ENCODE results near the gene KEAP1.

KEAP1 gene

DNA sequence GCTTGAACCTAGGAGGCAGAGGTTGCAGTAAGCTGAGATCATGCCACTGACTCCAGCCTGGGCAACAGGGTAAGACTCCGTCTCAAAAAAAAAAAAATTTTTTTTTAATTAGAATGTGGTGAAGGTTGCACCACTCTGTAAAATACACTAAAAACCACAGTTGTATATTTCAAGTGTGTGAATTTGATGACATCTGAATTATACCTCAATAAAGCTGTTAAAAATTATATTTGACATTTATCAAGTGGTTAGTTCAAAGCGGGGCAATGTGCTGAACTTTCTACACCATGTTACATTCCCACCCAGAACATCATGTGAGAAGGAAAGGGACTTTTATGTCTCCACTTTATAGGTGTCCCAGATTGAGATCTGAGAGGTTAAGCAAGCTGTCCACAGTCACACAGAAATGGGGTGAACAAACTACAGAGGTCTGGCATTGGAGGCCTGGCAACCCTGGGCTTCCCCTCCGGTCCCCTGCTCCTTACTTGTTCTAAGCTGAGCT is 20.0 kb upstream of the KEAP1 start:
- Histone ChIP-seq H3K79me2 (ENCODE audit: control insufficient read depth, insufficient read depth, low read length, poor library complexity) (no peaks in the 10 kb centered on the region), H3K18ac (ENCODE audit: low read length) (no peak overlapping the region), H3K4ac (ENCODE audit: low read depth, low read length) (no peak overlapping the region), H2BK5ac (ENCODE audit: low read depth, low read length, poor library complexity) (no peak overlapping the region), H4K91ac (ENCODE audit: low read depth, low read length) (no peak overlapping the region), H3K79me1 (ENCODE audit: low read length) (no peaks in the 10 kb centered on the region), H4K12ac (ENCODE audit: low read depth, low read length) (no peak overlapping the region), H3K4me1 (ENCODE audit: control insufficient read depth in 1 of 2, insufficient read depth in 2 of 2, low read length in 2 of 2) (peaks cover 0 to 4% of the 10 kb centered on the region in 2 experiments), H4K8ac (ENCODE audit: low read depth, low read length) (no peak overlapping the region), H3K9me3 (ENCODE audit: insufficient read depth, low read depth, low read length) (no peaks in the 10 kb centered on the region), H2AK5ac (ENCODE audit: low read length) (no peak overlapping the region), H3K36me3 (ENCODE audit: control insufficient read depth in 1 of 2, insufficient read depth in 2 of 2, low read length in 2 of 2) (no peaks in the 10 kb centered on the region), H3K4me2 (ENCODE audit: low read length) (no peak overlapping the region), H2BK120ac (ENCODE audit: insufficient read depth, low read length, poor library complexity) (no peak overlapping the region), H3K23ac (ENCODE audit: low read length) (no peak overlapping the region), H3K9ac (ENCODE audit: low read length) (no peak overlapping the region), H3K14ac (ENCODE audit: low read length) (no peak overlapping the region), H3K27ac (ENCODE audit: low read depth, low read length) (no peak overlapping the region), H2BK12ac (ENCODE audit: low read length) (no peak overlapping the region), H3K27me3 (ENCODE audit: insufficient read depth, low read length) (peaks cover 3% of the 10 kb centered on the region), H3K4me3 (ENCODE audit: low read depth, low read length) (no peak overlapping the region), H2AFZ (ENCODE audit: insufficient read depth, low read length, poor library complexity) (no peak overlapping the region)
- WGBS (ENCODE audit: extremely low coverage, insufficient coverage, insufficient read length), result no CpG with 5 or more reads among the region's 3 CpGs
- DNase-seq, result no peak

- Histone ChIP-seq H3K36me3 (ENCODE audit: control insufficient read depth in 1 of 2, insufficient read depth in 2 of 2, low read length in 2 of 2) (no peaks in the 10 kb centered on the region), H3K14ac (ENCODE audit: low read length) (no peak overlapping the region), H3K27me3 (ENCODE audit: insufficient read depth, low read length) (peaks cover 8% of the 10 kb centered on the region), H3K9ac (ENCODE audit: low read length) (no peak overlapping the region), H3K79me2 (ENCODE audit: control insufficient read depth, insufficient read depth, low read length, poor library complexity) (peaks cover 2% of the 10 kb centered on the region), H3K4me2 (ENCODE audit: low read length) (no peak overlapping the region), H3K9me3 (ENCODE audit: insufficient read depth, low read depth, low read length) (no peaks in the 10 kb centered on the region), H3K18ac (ENCODE audit: low read length) (no peak overlapping the region), H3K27ac (ENCODE audit: low read depth, low read length) (no peak overlapping the region), H3K23ac (ENCODE audit: low read length) (no peak overlapping the region), H3K4me1 (ENCODE audit: control insufficient read depth in 1 of 2, insufficient read depth in 2 of 2, low read length in 2 of 2) (peaks cover 5 to 10% of the 10 kb centered on the region in 2 experiments), H3K4me3 (ENCODE audit: low read depth, low read length) (no peak overlapping the region), H4K12ac (ENCODE audit: low read depth, low read length) (no peak overlapping the region), H3K4ac (ENCODE audit: low read depth, low read length) (no peak overlapping the region), H2AFZ (ENCODE audit: insufficient read depth, low read length, poor library complexity) (no peak overlapping the region), H2BK120ac (ENCODE audit: insufficient read depth, low read length, poor library complexity) (no peak overlapping the region), H4K91ac (ENCODE audit: low read depth, low read length) (no peak overlapping the region), H3K79me1 (ENCODE audit: low read length) (no peaks in the 10 kb centered on the region), H2AK5ac (ENCODE audit: low read length) (no peak overlapping the region), H4K8ac (ENCODE audit: low read depth, low read length) (no peak overlapping the region), H2BK5ac (ENCODE audit: low read depth, low read length, poor library complexity) (no peak overlapping the region), H2BK12ac (ENCODE audit: low read length) (no peak overlapping the region)
- DNase-seq, result no peak
- WGBS (ENCODE audit: extremely low coverage, insufficient coverage, insufficient read length), result no CpG with 5 or more reads among the region's 13 CpGs
Measured at GRCh38 chr19:10521461-10522171, 18.5 kb upstream of the KEAP1 start.

DNA sequence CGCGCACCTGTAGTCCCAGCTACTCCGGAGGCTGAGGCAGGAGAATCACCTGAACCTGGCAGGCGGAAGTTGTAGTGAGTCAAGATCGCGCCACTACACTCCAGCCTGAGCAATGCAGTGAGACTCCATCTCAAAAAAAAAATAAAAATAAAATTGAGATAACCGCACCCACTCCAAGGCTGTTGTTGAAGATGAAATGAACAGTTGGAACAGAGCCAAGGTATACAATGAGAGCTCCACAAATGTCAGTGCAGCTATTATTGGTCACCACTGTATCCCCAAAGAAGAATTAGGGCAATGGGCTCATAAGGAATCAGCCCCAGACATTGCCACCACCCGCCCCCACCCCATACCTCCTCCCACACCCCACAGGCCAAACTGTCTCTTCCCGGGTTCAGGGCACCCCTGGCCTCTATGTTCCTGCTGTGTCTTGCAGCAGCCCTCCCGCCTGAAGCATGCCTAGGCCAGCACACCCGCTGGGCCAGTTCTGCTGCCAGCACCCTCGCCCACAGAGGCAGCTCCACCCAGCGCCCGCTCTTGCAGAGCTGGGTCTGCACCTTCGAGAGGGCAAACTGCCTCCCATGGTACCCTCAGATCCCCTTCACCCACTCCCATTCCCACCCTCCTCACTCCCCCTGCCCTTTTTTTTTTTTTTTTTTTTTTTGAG is 17.6 kb upstream of the KEAP1 start:
- Histone ChIP-seq H3K36me3 (ENCODE audit: control insufficient read depth in 1 of 2, insufficient read depth in 2 of 2, low read length in 2 of 2) (no peaks in the 10 kb centered on the region), H3K27me3 (ENCODE audit: insufficient read depth, low read length) (peaks cover 8% of the 10 kb centered on the region), H4K12ac (ENCODE audit: low read depth, low read length) (no peak overlapping the region), H3K9me3 (ENCODE audit: insufficient read depth, low read depth, low read length) (no peaks in the 10 kb centered on the region), H2BK120ac (ENCODE audit: insufficient read depth, low read length, poor library complexity) (no peak overlapping the region), H3K4me1 (ENCODE audit: control insufficient read depth in 1 of 2, insufficient read depth in 2 of 2, low read length in 2 of 2) (peaks cover 5 to 10% of the 10 kb centered on the region in 2 experiments), H3K79me1 (ENCODE audit: low read length) (no peaks in the 10 kb centered on the region), H2BK5ac (ENCODE audit: low read depth, low read length, poor library complexity) (no peak overlapping the region), H3K79me2 (ENCODE audit: control insufficient read depth, insufficient read depth, low read length, poor library complexity) (peaks cover 2% of the 10 kb centered on the region), H3K9ac (ENCODE audit: low read length) (no peak overlapping the region), H3K27ac (ENCODE audit: low read depth, low read length) (no peak overlapping the region), H3K4me2 (ENCODE audit: low read length) (no peak overlapping the region), H3K23ac (ENCODE audit: low read length) (no peak overlapping the region), H4K91ac (ENCODE audit: low read depth, low read length) (no peak overlapping the region), H2AFZ (ENCODE audit: insufficient read depth, low read length, poor library complexity) (no peak overlapping the region), H3K18ac (ENCODE audit: low read length) (no peak overlapping the region), H3K4me3 (ENCODE audit: low read depth, low read length) (no peak overlapping the region), H2AK5ac (ENCODE audit: low read length) (no peak overlapping the region), H3K14ac (ENCODE audit: low read length) (no peak overlapping the region), H2BK12ac (ENCODE audit: low read length) (no peak overlapping the region), H4K8ac (ENCODE audit: low read depth, low read length) (no peak overlapping the region), H3K4ac (ENCODE audit: low read depth, low read length) (no peak overlapping the region)
- no peak for DNase-seq
- no CpG with 5 or more reads among the region's 15 CpGs for WGBS (ENCODE audit: extremely low coverage, insufficient coverage, insufficient read length)

- H2BK5ac ChIP-seq (ENCODE audit: low read depth, low read length, poor library complexity), result no peak overlapping the region
- peaks cover 2% of the 10 kb centered on the region for H3K79me2 ChIP-seq (ENCODE audit: control insufficient read depth, insufficient read depth, low read length, poor library complexity)
- no peak overlapping the region for H2BK120ac ChIP-seq (ENCODE audit: insufficient read depth, low read length, poor library complexity)
- H3K27me3 ChIP-seq (ENCODE audit: insufficient read depth, low read length), result peaks cover 8% of the 10 kb centered on the region
- H2AK5ac ChIP-seq (ENCODE audit: low read length), result no peak overlapping the region
- peaks cover 4% of the 10 kb centered on the region for H3K9me3 ChIP-seq (ENCODE audit: insufficient read depth, low read depth, low read length)
- WGBS (ENCODE audit: extremely low coverage, insufficient coverage, insufficient read length), result no CpG with 5 or more reads among the region's 7 CpGs
- no peak overlapping the region for H3K9ac ChIP-seq (ENCODE audit: low read length)
- H4K8ac ChIP-seq (ENCODE audit: low read depth, low read length), result no peak overlapping the region
- H4K91ac ChIP-seq (ENCODE audit: low read depth, low read length), result no peak overlapping the region
- H4K12ac ChIP-seq (ENCODE audit: low read depth, low read length), result no peak overlapping the region
- DNase-seq, result no peak
- H3K4me3 ChIP-seq (ENCODE audit: low read depth, low read length), result no peak overlapping the region
- no peak overlapping the region for H3K23ac ChIP-seq (ENCODE audit: low read length)
- no peak overlapping the region for H3K4ac ChIP-seq (ENCODE audit: low read depth, low read length)
- no peaks in the 10 kb centered on the region for H3K79me1 ChIP-seq (ENCODE audit: low read length)
- no peak overlapping the region for H2AFZ ChIP-seq (ENCODE audit: insufficient read depth, low read length, poor library complexity)
- no peak overlapping the region for H3K14ac ChIP-seq (ENCODE audit: low read length)
- no peak overlapping the region for H3K27ac ChIP-seq (ENCODE audit: low read depth, low read length)
- H3K4me2 ChIP-seq (ENCODE audit: low read length), result no peak overlapping the region
- H3K4me1 ChIP-seq (ENCODE audit: control insufficient read depth in 1 of 2, insufficient read depth in 2 of 2, low read length in 2 of 2), result peaks cover 5 to 10% of the 10 kb centered on the region in 2 experiments
- H2BK12ac ChIP-seq (ENCODE audit: low read length), result no peak overlapping the region
- H3K36me3 ChIP-seq (ENCODE audit: control insufficient read depth in 1 of 2, insufficient read depth in 2 of 2, low read length in 2 of 2), result no peaks in the 10 kb centered on the region
- no peak overlapping the region for H3K18ac ChIP-seq (ENCODE audit: low read length)
Measured at GRCh38 chr19:10519421-10519820, 16.3 kb upstream of the KEAP1 start.
